GM12892 (cell line): ENCODE results near the gene MDM4.

Experiments used
- POLR2A ChIP-seq: IDR thresholded peaks from 2 replicates; pipeline ENCODE4 v1.6.1; 2011; ENCODE audit warnings: low read depth, low read length, control low read depth
- POLR2AphosphoS5 ChIP-seq: IDR thresholded peaks from 2 replicates; pipeline ENCODE4 v1.6.1; 2011; ENCODE audit warnings: low read depth, low read length, control low read depth
- TAF1 ChIP-seq: IDR thresholded peaks from 2 replicates; pipeline ENCODE4 v1.6.1; 2011; ENCODE audit warnings: low read depth, mild to moderate bottlenecking, control low read depth, low read length, borderline replicate concordance

- TF ChIP-seq TAF1 (no peak), POLR2A (no peak), POLR2AphosphoS5 (no peak)
Measured at GRCh38 chr1:204583909-204584632, 67.9 kb downstream of the MDM4 start.
